HG03175 (cell line): ENCODE results near the gene TNFAIP8.

Experiments
- ATAC-seq: cut with Tn5 transposase; IDR thresholded peaks from one replicate; pipeline ENCODE4 v1.9.1; 2021; ENCODE audit warnings: mild to moderate bottlenecking, moderate library complexity; ENCODE audit not compliant: unreplicated experiment

The TNFAIP8 gene

DNA sequence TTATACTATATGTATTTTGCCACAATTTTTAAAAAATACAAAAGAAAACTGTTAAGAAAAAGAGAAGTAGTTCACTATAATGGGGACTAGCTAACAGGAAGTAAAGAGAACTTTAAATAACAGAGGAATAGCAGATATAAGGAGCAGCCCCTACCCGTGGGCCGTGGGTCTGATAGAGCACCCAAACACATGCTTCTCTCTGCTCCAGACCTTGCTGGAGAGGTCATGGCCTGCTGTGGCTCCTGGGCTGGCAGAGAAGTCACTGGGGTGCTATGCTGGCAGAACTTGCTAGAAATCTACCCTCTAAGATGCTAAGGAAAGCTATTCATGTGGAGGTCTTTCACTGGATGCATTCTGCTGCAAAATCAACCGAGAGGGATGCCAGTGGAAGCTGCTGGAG lies 10.0 kb upstream of the TNFAIP8 start:
- no peak for ATAC-seq

- ATAC-seq: no peak
These were observed 9.4 kb upstream of the TNFAIP8 start for GRCh38 chr5:119346394-119346793.

GRCh38 chr5:119347574-119347973 lies 8.2 kb upstream of the TNFAIP8 start:
- ATAC-seq: no peak

DNA sequence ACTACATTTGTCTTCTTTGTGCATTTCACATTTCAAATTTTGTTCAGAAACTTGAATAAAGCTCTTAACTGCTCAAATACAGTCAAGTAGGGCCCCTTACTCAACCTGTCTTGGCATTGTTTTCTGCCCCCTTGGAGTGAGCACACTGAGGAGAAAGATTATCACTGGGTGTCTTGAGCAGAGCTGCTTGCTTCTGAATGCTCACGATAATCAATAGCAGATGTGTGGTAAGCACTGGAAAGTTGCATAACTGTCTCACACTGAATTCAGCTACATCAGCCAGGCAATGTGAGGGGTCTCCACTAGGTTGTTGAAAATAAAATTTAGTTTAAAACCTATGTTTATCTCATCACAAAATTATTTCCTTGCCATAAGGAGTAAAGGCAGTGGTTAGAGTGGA lies 7.8 kb upstream of the TNFAIP8 start:
- ATAC-seq: no peak

DNA sequence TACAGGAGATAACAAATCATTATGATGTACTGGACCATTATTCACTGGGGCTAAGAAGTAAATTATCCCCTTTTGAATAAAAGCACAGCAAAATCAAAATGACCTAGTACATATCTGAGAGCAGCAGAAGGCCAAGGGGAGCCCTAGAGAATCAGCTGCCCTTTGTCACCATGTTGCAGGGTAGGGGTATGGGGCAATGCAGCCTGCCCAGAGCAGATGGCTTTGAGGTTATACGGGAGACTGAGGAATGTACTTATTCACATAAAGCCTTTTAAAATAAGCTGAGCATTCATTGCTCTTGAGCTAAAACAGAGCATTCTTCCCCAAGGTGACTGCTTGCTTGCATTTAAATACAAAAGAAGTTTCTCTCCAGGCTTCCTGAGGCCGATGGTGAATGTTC lies 2.6 kb upstream of the TNFAIP8 start:
- ATAC-seq: no peak

DNA sequence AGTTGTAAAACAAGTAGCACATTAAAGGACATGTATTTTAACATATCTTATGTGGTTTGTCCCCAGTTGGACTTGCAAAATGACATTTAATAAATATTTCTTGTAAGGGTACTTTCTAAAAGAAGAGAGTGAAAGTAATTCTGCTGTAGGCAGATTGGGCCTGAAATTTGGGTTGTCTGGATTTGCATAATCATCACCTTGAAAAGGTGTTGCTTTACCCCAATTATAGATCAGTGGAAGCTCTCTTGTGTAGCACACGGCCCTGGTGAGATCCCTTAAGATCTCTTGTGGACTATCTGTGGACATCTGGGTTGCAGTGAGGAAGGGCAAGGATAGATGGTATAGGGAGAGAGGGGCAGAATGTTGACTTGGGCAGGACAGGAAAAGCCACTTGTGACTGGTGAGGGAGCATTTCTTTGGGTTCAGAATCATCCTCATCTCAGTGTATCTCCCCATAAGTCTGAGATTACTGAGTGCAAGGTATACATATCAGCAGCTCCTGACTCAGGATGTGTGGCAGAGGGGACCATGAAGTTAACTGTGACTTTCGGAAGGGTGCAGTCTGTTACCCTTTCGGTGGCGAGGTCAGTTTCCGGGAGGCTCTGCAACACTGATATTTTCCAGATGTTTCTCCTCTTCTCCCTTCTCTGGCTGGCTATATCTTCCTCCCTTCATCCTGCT lies 2.0 kb upstream of the TNFAIP8 start:
- ATAC-seq: peak; percentile 75

GRCh38 chr5:119354537-119355243 lies 1.1 kb upstream of the TNFAIP8 start:
- ATAC-seq: peak; percentile 16

- ATAC-seq: no peak
These were observed 578 bp upstream of the TNFAIP8 start for GRCh38 chr5:119355244-119355638.

- ATAC-seq: no peak
These were observed 881 bp downstream of the TNFAIP8 start for GRCh38 chr5:119356612-119357188.

DNA sequence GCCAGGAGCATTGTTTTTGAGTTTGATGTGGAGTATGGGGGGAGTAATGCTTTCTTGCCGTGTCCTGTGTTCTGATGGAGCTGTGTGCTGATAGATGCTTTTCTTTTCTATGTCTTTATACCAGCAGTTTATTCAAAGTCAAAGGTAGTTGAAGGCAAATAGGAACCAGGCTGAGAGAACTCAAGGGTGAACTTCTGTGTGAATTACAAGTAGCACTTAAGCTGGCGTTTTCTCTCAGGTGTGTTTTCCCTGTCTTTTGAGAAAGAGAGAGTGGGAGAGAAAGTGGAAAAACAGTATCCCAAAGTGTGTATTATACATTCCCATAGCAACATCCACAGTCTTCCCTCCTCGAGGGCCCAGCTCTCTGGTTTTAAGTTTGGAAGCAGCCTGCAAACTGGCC lies 1.5 kb downstream of the TNFAIP8 start:
- no peak for ATAC-seq

DNA sequence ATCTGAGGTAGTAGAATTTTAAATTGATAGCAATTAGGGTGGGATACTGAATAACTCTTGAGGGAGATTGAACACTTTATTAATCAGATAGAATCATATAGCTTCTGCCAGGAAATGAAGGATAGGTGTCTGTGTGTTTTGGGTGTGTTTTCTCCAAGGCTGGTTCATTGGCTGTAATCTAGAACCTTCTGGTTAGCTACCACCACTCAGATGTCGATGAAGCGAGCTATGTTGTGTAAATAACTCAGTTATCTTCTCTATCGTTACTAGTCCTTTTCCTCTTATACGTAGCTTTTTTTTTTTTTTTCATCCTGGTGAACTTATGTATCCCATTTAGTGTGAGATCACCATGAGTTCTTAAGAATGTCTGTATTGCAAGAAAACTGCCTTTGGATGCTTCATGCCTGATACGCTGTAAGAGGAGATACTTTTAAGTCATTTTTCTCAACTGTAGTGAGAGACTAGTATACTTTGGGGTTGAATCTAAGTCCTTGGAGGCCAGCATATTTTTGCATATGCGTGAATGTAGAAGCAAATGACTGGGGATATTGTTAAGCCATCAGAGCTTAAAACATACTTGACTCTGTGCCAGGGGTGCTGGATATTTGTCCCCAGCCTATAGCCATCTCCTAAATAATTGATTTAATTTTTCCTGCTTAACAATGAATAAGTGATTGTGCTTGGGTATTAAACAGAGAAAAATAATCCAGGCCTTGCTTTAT lies 2.1 kb downstream of the TNFAIP8 start:
- no peak for ATAC-seq

- no peak for ATAC-seq
These were observed 2.7 kb downstream of the TNFAIP8 start for GRCh38 chr5:119358530-119358900.

GRCh38 chr5:119358901-119359603 lies 3.2 kb downstream of the TNFAIP8 start:
- ATAC-seq: no peak

DNA sequence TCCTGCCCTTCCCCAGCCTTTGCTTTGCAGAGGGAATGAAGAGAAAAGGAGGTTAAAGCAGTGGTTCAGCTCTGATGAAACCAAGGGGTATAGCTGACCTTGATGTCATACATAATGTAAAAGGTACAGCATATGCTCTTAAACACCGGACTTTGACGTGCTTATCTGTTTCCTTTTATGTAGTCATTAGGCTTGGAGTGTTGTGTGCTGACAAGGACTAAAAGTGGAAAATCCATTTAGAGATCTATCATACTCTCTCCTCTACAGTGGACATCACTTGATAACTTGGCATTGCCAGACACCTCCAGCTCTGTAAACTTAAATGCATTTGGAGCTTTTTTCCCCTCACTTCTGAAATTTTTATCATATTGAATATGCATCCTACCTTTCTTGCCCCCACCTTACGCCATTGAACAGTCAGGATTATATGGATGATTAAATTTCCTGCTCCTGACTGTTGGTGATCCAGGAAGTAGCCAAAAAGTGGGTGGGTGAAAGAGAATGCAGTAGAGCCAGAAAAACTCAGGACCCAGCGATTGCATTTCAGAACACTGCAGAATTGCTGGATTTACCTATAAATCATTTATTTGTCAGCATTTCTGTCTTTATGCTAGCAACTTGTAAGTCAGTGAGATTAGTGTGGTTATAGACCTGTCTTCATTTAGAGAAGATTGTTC lies 4.1 kb downstream of the TNFAIP8 start:
- ATAC-seq: no peak

GRCh38 chr5:119360905-119361593 lies 5.2 kb downstream of the TNFAIP8 start:
- ATAC-seq: no peak

- no peak for ATAC-seq
These were observed 5.8 kb downstream of the TNFAIP8 start for GRCh38 chr5:119361594-119362125.

DNA sequence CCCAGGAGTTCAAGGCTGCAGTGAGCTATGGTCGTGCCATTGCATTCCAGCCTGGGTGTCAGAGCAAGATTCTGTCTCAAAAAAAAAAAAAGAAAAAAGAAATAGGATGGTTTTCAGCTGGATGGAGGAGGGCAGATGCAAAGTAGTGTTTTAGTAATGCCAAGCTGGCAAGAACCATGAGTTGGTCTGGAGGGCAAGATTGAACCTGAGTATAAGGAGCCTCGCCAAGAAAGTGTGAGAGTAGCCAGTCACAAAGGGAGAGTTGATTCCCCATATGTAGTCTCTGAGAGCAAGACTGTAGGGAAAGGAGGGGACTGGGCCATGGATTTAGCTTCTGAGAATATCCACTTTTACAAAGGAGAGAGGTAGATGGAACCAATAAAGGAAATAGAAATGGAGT lies 6.9 kb downstream of the TNFAIP8 start:
- ATAC-seq: no peak

- no peak for ATAC-seq
These were observed 7.5 kb downstream of the TNFAIP8 start for GRCh38 chr5:119363271-119363670.

- ATAC-seq: no peak
These were observed 8.1 kb downstream of the TNFAIP8 start for GRCh38 chr5:119363936-119364335.
